B cell (primary cell): Measurements from ENCODE around the gene SLC6A12. TPM values are rescaled to one million over a fixed set of nuclear protein-coding genes. Genes with fewer than 3 reads are reported as not detected.

Experiments used
- ATAC-seq: fragments of 200-7000 bp; cut with Tn5 transposase; one replicate; pipeline ENCODE4 v1.10.0; 2021; ENCODE audit warnings: low read depth, mild to moderate bottlenecking, moderate number of reproducible peaks, moderate library complexity
- CTCF ChIA-PET: fragments of 350-600 bp; sonication (Branson Sonifier 250); formaldehyde crosslinking; loops from one replicate; lab custom pipeline; 2021; ENCODE audit warnings: antibody characterized with exemption, inconsistent platforms; lab: Charles Lee
- POLR2A ChIA-PET: fragments of 350-600 bp; sonication (Branson Sonifier 250); formaldehyde crosslinking; loops from one replicate; lab custom pipeline; 2021; ENCODE audit warnings: antibody characterized with exemption; lab: Charles Lee
- DNase-seq: peaks from one replicate; pipeline ENCODE4 v3.0.0; 2013
- H2AFZ ChIP-seq: 2 replicates; pipeline ENCODE4 v1.6.1; 2012; ENCODE audit warnings: mild to moderate bottlenecking, low read depth, low read length; ENCODE audit not compliant: insufficient read depth, poor library complexity, severe bottlenecking
- H3K27ac ChIP-seq, 2 donors: 1 replicate in 1 of 2; 2 replicates in 1 of 2; pipeline ENCODE4 v1.5.1; 2012 to 2013; ENCODE audit warnings: low read length in 2 of 2, mild to moderate bottlenecking in 2 of 2, moderate library complexity in 1 of 2
- H3K27me3 ChIP-seq, 4 experiments: fragments of 200-600 bp in 1 of 4; sonication (generic) in 1 of 4; replicated peaks in 1 of 4; 1 replicate in 2 of 4; 2 replicates in 2 of 4; pipeline versions ENCODE4 v1.6.1 to v1.7.0; 2013 to 2016; ENCODE audit warnings: low read length in 3 of 4, mild to moderate bottlenecking in 2 of 4, mixed read lengths in 1 of 4, moderate library complexity in 1 of 4; ENCODE audit not compliant: insufficient read depth in 4 of 4, control insufficient read depth in 3 of 4; ENCODE audit errors: control extremely low read depth in 1 of 4
- H3K36me3 ChIP-seq, 2 experiments: replicated peaks in 1 of 2; 1 replicate in 1 of 2; 2 replicates in 1 of 2; pipeline versions ENCODE4 v1.6.1 to v1.7.1; 2013; ENCODE audit warnings: low read length in 1 of 2; ENCODE audit not compliant: insufficient read depth in 2 of 2, control insufficient read depth in 1 of 2; ENCODE audit errors: control extremely low read depth in 1 of 2, extremely low read depth in 1 of 2
- H3K4me1 ChIP-seq, 2 donors: fragments of 200-600 bp in 1 of 2; sonication (generic) in 1 of 2; 1 replicate in 1 of 2; 2 replicates in 1 of 2; pipeline versions ENCODE4 v1.5.1 to v1.6.1; 2013 to 2017; ENCODE audit warnings: low read length in 2 of 2; ENCODE audit not compliant: control insufficient read depth in 2 of 2, insufficient read depth in 2 of 2
- H3K4me2 ChIP-seq: replicated peaks from 2 replicates; pipeline ENCODE3; 2012; ENCODE audit warnings: mild to moderate bottlenecking, low read depth, low read length; ENCODE audit not compliant: poor library complexity, severe bottlenecking
- H3K4me3 ChIP-seq, 5 experiments: fragments of 200-600 bp in 1 of 5; sonication (generic) in 1 of 5; 1 replicate in 3 of 5; 2 replicates in 2 of 5; pipeline versions ENCODE4 v1.5.1 to v1.7.0; 2011 to 2016; ENCODE audit warnings: low read length in 4 of 5, mild to moderate bottlenecking in 4 of 5, low read depth in 2 of 5, control low read depth in 1 of 5, moderate library complexity in 1 of 5; ENCODE audit not compliant: insufficient read depth in 1 of 5; ENCODE audit errors: control extremely low read depth in 1 of 5, extremely low read depth in 1 of 5
- H3K79me2 ChIP-seq: fragments of 200-600 bp; sonication (generic); one replicate; pipeline ENCODE4 v1.6.0; 2016; ENCODE audit warnings: low read length; ENCODE audit not compliant: control insufficient read depth, insufficient read depth
- H3K9ac ChIP-seq: fragments of 200-600 bp; sonication (generic); 2 replicates; pipeline ENCODE4 v1.6.1; 2017; ENCODE audit warnings: mild to moderate bottlenecking, low read length, moderate library complexity
- H3K9me3 ChIP-seq, 3 donors: one replicate each; pipeline versions ENCODE4 v1.6.1 to v1.7.1; 2013; ENCODE audit warnings: low read length in 2 of 3; ENCODE audit not compliant: control insufficient read depth in 2 of 3, insufficient read depth in 1 of 3; ENCODE audit errors: control extremely low read depth in 1 of 3
- H4K20me1 ChIP-seq: 2 replicates; pipeline ENCODE4 v1.6.0; 2012; ENCODE audit warnings: mild to moderate bottlenecking, low read length; ENCODE audit not compliant: insufficient read depth, control insufficient read depth, poor library complexity, severe bottlenecking
- H3K27ac Mint-ChIP-seq: one replicate; pipeline ENCODE4 v1.8.0; 2021; ENCODE audit warnings: mixed read lengths
- H3K27me3 Mint-ChIP-seq: one replicate; pipeline ENCODE4 v1.8.0; 2021; ENCODE audit warnings: mixed read lengths
- H3K4me1 Mint-ChIP-seq: one replicate; pipeline ENCODE4 v1.8.0; 2021; ENCODE audit warnings: mixed read lengths
- H3K4me3 Mint-ChIP-seq: one replicate; pipeline ENCODE4 v1.8.0; 2021; ENCODE audit warnings: mixed read lengths
- H3K9me3 Mint-ChIP-seq: one replicate; pipeline ENCODE4 v1.8.0; 2022; ENCODE audit warnings: mixed read lengths; ENCODE audit not compliant: insufficient read depth
- EZH2 ChIP-seq: IDR thresholded peaks from 2 replicates; pipeline ENCODE4 v1.6.1; 2012; ENCODE audit warnings: borderline replicate concordance, low read depth, mild to moderate bottlenecking, moderate library complexity, low read length; ENCODE audit not compliant: insufficient read depth, poor library complexity, severe bottlenecking
- WGBS: methylation state at CpG from one replicate; pipeline ENCODE4 v1.1.5; 2013; ENCODE audit warnings: missing lambda C conversion rate; ENCODE audit not compliant: insufficient coverage; 5-methylcytosine and 5-hydroxymethylcytosine counted together
- intact Hi-C: fragments of 100-400 bp; cut with micrococcal nuclease; formaldehyde crosslinking; loops from one replicate; pipeline ENCODE4 v1.10.0; 2022
- polyA plus RNA-seq: library from polyadenylated mRNA; depleted of rRNA; stranded (reverse); fragments of >200 nt; gene quantifications from 2 replicates; pipeline ENCODE4 v1.2.3, GENCODE V29; 2012
- total RNA-seq, 2 donors: library from RNA; stranded (reverse); fragments of 120-200 nt in 1 of 2; gene quantifications; 1 replicate in 1 of 2; 2 replicates in 1 of 2; pipeline versions ENCODE4 v1.2.3 to v1.2.4, GENCODE V29; 2013 to 2022
- TF ChIP-seq, protein P1 (sequence below): fragments of 200-600 bp; IDR thresholded peaks from one replicate; pipeline ENCODE4 v1.8.0; 2022; ENCODE audit warnings: antibody characterized with exemption, mild to moderate bottlenecking

SLC6A12 gene
- total and polyA plus RNA-seq, 2 donors (not counting 1 experiment from before 2014, with no cell fraction given), result 0.06 TPM; not detected in 1

DNA sequence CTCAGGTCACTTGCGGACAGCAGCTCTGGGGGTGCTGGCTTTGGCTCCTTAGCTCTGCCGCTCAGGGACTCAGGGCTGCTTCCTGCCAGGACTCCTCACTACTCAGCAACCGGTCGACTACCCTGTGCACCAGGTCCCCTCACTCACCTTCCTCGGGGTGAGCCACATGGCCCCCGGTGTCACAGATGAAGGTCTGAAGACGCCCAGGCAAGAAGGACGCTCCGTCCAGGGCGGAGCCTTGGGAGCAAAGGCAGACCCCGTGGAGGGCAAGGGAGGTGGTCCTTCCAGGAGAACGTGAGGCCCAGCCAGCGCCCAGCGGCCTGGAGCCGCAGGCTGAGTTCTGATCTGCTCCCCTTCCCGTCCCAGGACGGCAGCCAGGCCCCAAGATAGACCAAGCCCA lies 32.0 kb downstream of the SLC6A12 start:
- ChIA-PET POLR2A (no interaction called here), CTCF (no interaction called here)
- no peak overlapping the region for H3K9ac ChIP-seq
- no peaks in the 10 kb centered on the region for H3K79me2 ChIP-seq
- DNase-seq, result no peak
- Mint-ChIP-seq H3K4me3 (no peak overlapping the region), H3K27me3 (peaks cover 24% of the 10 kb centered on the region), H3K4me1 (peaks cover 7% of the 10 kb centered on the region), H3K27ac (no peak overlapping the region), H3K9me3 (no peaks in the 10 kb centered on the region)
- WGBS, result 95% methylated on average over 17 of the region's 17 CpGs
- no peaks in the 10 kb centered on the region for H3K36me3 ChIP-seq
- H3K4me3 ChIP-seq, result no peak overlapping the region
- H4K20me1 ChIP-seq, result no peaks in the 10 kb centered on the region
- TF ChIP-seq, protein P1, sequence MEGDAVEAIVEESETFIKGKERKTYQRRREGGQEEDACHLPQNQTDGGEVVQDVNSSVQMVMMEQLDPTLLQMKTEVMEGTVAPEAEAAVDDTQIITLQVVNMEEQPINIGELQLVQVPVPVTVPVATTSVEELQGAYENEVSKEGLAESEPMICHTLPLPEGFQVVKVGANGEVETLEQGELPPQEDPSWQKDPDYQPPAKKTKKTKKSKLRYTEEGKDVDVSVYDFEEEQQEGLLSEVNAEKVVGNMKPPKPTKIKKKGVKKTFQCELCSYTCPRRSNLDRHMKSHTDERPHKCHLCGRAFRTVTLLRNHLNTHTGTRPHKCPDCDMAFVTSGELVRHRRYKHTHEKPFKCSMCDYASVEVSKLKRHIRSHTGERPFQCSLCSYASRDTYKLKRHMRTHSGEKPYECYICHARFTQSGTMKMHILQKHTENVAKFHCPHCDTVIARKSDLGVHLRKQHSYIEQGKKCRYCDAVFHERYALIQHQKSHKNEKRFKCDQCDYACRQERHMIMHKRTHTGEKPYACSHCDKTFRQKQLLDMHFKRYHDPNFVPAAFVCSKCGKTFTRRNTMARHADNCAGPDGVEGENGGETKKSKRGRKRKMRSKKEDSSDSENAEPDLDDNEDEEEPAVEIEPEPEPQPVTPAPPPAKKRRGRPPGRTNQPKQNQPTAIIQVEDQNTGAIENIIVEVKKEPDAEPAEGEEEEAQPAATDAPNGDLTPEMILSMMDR, result no peak
- TF ChIP-seq EZH2, result no peak
- peaks cover 0 to 6% of the 10 kb centered on the region in 2 donors for H3K4me1 ChIP-seq
- ATAC-seq, result no peak
- H3K27ac ChIP-seq, result no peak overlapping the region
- no peaks in the 10 kb centered on the region for H3K27me3 ChIP-seq
- H3K4me2 ChIP-seq, result no peak overlapping the region
- H2AFZ ChIP-seq, result no peak overlapping the region
- intact Hi-C loops, result no loop called here
- H3K9me3 ChIP-seq, result no peaks in the 10 kb centered on the region

DNA sequence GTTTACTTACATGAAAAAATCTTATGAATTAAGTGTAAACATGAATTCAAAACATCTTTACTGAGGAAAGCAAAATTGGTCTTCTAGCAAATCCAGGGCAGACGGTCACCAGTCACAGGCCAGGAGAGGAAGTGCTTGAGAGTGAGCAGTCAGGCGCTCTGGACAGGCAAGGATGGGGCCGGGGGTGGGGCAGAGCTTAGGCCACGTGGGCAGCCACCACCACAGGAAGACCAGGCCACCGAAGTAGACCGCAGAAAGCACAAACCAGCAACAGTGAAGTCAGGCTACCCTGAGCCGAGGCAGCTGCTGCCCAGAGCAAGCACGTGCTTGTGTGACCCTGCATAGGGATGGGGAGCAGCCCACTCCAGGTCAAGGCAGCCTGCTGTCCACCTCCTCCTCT lies 33.5 kb downstream of the SLC6A12 start:
- intact Hi-C loops, result no loop called here
- 6% methylated on average over 8 of the region's 8 CpGs for WGBS
- H3K4me1 ChIP-seq, result peaks cover 0 to 6% of the 10 kb centered on the region in 2 donors
- H3K27me3 ChIP-seq, result no peaks in the 10 kb centered on the region
- no peaks in the 10 kb centered on the region for H3K79me2 ChIP-seq
- H4K20me1 ChIP-seq, result no peaks in the 10 kb centered on the region
- H3K27me3 Mint-ChIP-seq, result peaks cover 26% of the 10 kb centered on the region
- no peak for ATAC-seq
- H3K4me2 ChIP-seq, result no peak overlapping the region
- no peak overlapping the region for H2AFZ ChIP-seq
- no peak for TF ChIP-seq EZH2
- TF ChIP-seq, protein P1, result no peak
- H3K27ac Mint-ChIP-seq, result no peak overlapping the region
- ChIA-PET POLR2A (no interaction called here), CTCF (no interaction called here)
- no peak overlapping the region for H3K4me3 ChIP-seq
- DNase-seq, result no peak
- no peaks in the 10 kb centered on the region for H3K9me3 Mint-ChIP-seq
- no peak overlapping the region for H3K4me3 Mint-ChIP-seq
- H3K36me3 ChIP-seq, result no peaks in the 10 kb centered on the region
- H3K4me1 Mint-ChIP-seq, result peaks cover 7% of the 10 kb centered on the region
- H3K27ac ChIP-seq, result no peak overlapping the region
- H3K9ac ChIP-seq, result no peak overlapping the region
- H3K9me3 ChIP-seq, result no peaks in the 10 kb centered on the region
